Measurements from ENCODE around the gene RRBP1. TPM values are rescaled to one million over a fixed set of nuclear protein-coding genes. Genes with fewer than 3 reads are reported as not detected.

RRBP1 gene
- total and polyA plus RNA-seq, 2 donors (not counting 3 experiments of a cell fraction or from before 2014, with no cell fraction given): 50.3 to 236 TPM

DNA sequence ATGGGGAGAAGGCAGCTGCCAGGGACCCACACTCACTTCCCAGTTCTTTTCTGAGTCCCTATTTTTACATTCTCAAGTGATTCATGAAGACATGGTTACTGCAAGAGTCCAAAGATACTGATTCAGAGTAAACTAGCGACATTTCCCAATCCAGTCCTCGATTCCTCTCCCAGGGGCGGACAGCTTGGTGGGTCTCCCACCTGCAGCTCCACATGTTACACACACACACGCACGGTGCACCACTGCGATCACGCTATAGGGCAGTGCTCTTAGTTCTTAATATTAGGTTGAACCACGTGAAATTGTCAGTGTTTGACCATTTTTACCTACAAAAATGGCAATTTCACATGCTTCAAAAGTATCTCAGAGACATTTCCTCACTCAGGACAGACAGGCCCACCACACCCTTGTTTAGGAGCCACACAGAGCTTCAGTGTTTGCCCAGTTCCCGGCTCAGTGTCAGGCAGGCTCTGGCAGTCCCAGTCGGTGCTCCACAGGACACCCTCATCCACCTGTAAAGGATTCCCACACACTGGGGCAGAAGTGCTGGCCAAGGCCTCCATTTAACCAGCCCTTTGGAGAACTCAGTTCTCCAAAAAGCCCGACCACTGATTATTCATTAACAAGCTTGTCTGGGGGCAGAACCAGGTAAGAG is 51.8 kb downstream of the RRBP1 start:
- TF ChIP-seq, protein P1, sequence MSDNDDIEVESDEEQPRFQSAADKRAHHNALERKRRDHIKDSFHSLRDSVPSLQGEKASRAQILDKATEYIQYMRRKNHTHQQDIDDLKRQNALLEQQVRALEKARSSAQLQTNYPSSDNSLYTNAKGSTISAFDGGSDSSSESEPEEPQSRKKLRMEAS (IDR thresholded peaks at IDR 0.05; ENCODE audit: insufficient read depth, insufficient read length): no peak
- TF ChIP-seq MYC (IDR thresholded peaks at IDR 0.05; ENCODE audit: low read depth, low read length): no peak
- no peak for TF ChIP-seq CTCF (IDR thresholded peaks at IDR 0.05; ENCODE audit: extremely low read depth in 1 of 2, insufficient read depth in 1 of 2, low read depth in 1 of 2, low read length in 2 of 2)
- TF ChIP-seq POLR2AphosphoS5 (IDR thresholded peaks at IDR 0.05; ENCODE audit: insufficient read depth, low read depth, low read length): no peak
- TF ChIP-seq EZH2 (IDR thresholded peaks at IDR 0.05; ENCODE audit: borderline replicate concordance, low read depth, low read length, severe bottlenecking): no peak
- no peak for TF ChIP-seq FOS (IDR thresholded peaks at IDR 0.05; ENCODE audit: borderline replicate concordance, insufficient read depth, low read length)
- no peak for TF ChIP-seq GATA2 (IDR thresholded peaks at IDR 0.05; ENCODE audit: insufficient read depth, insufficient read length, low read depth, low read length)
- TF ChIP-seq POLR2A (IDR thresholded peaks at IDR 0.05; ENCODE audit: low read depth, low read length): no peak
- TF ChIP-seq JUN (IDR thresholded peaks at IDR 0.05; ENCODE audit: borderline replicate concordance, insufficient read depth, insufficient read length, low read depth): no peak
- Histone ChIP-seq H3K9me3 (replicated peaks; ENCODE audit: control insufficient read depth, insufficient read depth, low read length) (no peaks in the 10 kb centered on the region), H3K79me2 (ENCODE audit: control insufficient read depth, insufficient read depth, low read length) (no peaks in the 10 kb centered on the region), H3K4me1 (ENCODE audit: control insufficient read depth, extremely low read depth, insufficient read depth, low read length) (no peaks in the 10 kb centered on the region), H3K4me2 (ENCODE audit: insufficient read depth, low read length) (no peak overlapping the region), H4K20me1 (replicated peaks; ENCODE audit: control insufficient read depth, extremely low read depth, insufficient read depth, low read length) (no peaks in the 10 kb centered on the region), H3K9me1 (replicated peaks; ENCODE audit: control insufficient read depth, extremely low read depth, insufficient read depth, low read length) (no peaks in the 10 kb centered on the region), H3K4me3 (replicated peaks in 1 of 3; ENCODE audit: insufficient read depth in 1 of 3, low read depth in 1 of 3, low read length in 3 of 3) (no peak overlapping the region), H3K27ac (ENCODE audit: insufficient read depth, low read depth, low read length) (no peak overlapping the region), H3K36me3 (ENCODE audit: control insufficient read depth in 2 of 2, extremely low read depth in 1 of 2, insufficient read depth in 2 of 2, low read length in 2 of 2) (peaks cover 18 to 93% of the 10 kb centered on the region in 2 experiments), H3K9ac (replicated peaks; ENCODE audit: extremely low read depth, insufficient read depth, low read length) (no peak overlapping the region), H3K27me3 (ENCODE audit: control insufficient read depth in 2 of 2, insufficient read depth in 2 of 2, low read length in 2 of 2) (no peaks in the 10 kb centered on the region), H2AFZ (ENCODE audit: low read depth, low read length) (no peak overlapping the region)
- no TSS peak for BruUV-seq (replicated peaks)
- dilution Hi-C loops (cut with MboI; ENCODE audit: extremely low pct_ligation_motif_present, low sequenced_read_pairs): no loop called here
- FAIRE-seq (no peak), DNase-seq (ENCODE audit: low read depth, low spot score) (no peak)
- POLR2A ChIA-PET: no interaction called here
- intact Hi-C loops (cut with micrococcal nuclease): no loop called here
- CTCF ChIA-PET: interaction anchor here (0.9 kb wide), 1 partner anchor 268 kb away, joined by 3 read pairs; no protein-coding TSS in a partner anchor
